GM21825 (cell line): ENCODE results near the gene TUBD1.
"Not testable (repeated sequence)": the region's sequence is repeated elsewhere in the genome, so short reads cannot be mapped to it uniquely, and the experiment has no call there.

Source experiments
- ATAC-seq: cut with Tn5 transposase; IDR thresholded peaks from one replicate; pipeline ENCODE4 v1.9.1; 2021; ENCODE audit warnings: mild to moderate bottlenecking, moderate library complexity; ENCODE audit not compliant: unreplicated experiment

TUBD1 gene

DNA sequence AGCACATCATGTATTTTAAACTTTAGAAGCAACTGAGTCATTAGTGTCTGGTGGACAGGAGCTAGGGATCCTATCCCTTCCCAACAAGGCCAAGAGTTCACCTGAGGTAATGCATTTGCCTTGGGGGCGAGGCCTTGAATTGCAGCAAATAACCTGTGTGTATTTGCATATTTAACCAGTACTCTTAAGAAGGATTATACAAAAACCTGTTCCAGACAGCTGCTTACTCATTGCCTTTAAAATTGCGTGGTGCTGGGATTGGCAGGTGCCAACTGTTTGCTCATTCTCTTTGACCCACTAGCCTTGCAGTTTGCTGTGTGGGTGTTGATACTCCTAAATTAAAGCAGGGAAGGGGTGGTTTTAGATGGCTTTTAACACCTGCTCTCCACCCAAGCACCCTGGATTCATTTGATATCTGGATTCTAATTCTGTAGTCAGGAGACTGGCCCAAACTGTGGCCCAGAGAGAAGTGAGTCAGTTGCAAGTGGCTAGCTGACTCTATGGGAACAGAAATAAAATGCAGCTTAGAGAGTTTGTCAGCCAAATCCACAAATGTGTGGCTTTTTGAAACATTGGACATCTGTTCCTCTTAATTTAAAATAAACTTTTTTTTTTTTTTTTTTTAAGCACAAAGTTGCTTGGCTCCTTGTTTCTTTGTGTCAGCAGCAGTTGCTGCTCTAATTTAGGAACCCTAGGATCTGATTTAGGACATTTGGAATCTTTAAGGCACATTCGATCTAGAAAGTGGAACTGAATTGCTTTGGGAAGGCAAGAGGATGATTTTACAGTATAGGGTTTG, 46.9 kb downstream of the TUBD1 start:
- ATAC-seq: no peak

DNA sequence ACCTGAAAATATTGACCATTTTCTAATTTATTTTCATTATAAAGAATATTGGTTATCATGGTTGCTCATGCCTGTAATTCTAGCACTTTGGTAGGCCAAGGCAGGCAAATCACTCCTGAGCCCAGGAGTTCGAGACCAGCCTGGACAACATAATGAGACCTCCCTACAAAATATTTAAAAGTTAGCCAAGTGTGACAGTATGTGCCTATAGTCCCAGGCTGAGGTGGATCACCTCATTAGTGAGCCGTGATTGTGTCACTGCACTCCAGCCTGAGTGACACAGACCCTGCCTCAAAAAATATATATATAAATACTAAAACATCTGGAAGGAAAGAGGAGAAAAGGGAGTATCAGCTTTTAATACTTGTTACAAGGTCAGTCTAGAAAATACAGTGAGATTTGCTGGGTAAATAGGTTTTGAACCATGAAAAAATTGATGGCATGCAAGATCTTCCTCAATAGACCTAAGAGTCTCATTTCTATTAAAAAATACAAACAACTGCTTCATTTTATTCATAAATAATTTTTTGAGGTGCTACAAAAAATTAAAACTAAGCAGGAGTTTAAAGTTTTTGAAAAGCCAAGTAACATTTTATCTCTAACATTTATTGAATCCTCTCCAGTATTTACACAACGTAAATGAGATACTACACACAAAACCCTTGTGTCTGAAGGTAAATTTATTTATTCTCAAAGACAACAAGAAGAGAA, 47.7 kb downstream of the TUBD1 start:
- no peak for ATAC-seq

GRCh38 chr17:59842901-59843652, 49.7 kb downstream of the TUBD1 start:
- peak; percentile 37 for ATAC-seq

GRCh38 chr17:59841882-59842263, 50.9 kb downstream of the TUBD1 start:
- ATAC-seq: not testable (repeated sequence)

DNA sequence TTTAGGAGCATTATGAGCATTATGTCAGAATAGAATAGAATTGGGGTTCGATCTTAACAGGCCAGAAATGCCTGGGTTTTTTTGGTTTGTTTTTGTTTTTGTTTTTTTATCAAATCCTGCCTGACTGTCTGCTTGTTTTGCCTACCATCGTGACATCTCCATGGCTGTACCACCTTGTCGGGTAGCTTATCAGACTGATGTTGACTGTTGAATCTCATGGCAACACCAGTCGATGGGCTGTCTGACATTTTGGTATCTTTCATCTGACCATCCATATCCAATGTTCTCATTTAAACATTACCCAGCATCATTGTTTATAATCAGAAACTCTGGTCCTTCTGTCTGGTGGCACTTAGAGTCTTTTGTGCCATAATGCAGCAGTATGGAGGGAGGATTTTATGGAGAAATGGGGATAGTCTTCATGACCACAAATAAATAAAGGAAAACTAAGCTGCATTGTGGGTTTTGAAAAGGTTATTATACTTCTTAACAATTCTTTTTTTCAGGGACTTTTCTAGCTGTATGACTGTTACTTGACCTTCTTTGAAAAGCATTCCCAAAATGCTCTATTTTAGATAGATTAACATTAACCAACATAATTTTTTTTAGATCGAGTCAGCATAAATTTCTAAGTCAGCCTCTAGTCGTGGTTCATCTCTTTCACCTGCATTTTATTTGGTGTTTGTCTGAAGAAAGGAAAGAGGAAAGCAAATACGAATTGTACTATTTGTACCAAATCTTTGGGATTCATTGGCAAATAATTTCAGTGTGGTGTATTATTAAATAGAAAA, 51.5 kb downstream of the TUBD1 start:
- not testable (repeated sequence) for ATAC-seq

DNA sequence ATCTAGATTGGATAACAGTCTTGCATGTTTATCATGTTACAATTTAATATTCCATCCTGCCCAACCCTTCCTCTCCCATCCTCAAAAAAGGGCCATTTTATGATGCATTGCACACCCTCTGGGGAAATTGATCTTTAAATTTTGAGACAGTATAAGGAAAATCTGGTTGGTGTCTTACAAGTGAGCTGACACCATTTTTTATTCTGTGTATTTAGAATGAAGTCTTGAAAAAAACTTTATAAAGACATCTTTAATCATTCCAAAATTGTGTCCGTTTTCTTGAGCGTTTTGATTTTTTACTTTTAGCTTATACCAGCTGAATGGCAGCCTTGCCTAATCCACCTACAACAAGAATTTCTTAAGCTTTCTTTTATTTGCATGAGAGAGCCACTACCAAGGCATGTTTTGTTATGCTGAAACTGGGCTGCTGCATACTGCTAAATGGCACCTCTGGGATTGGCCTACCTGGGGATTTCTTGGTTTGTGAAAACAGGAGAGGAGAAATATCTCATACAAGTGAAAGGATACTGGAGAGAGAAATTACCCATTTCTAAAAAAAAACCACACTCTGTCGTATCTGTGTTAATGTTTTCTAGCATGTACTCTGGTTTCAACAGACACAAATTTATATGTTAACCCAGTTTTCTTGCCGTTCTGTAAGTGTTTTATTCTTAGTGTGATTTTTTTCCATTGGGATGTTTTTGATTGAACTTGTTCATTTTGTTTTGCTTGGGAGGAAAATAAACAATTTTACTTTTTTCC, 52.2 kb downstream of the TUBD1 start:
- ATAC-seq: no peak

- ATAC-seq: no peak
Measured at GRCh38 chr17:59839651-59840328, 53.0 kb downstream of the TUBD1 start.

GRCh38 chr17:59838052-59838916, 54.5 kb downstream of the TUBD1 start:
- ATAC-seq: no peak

DNA sequence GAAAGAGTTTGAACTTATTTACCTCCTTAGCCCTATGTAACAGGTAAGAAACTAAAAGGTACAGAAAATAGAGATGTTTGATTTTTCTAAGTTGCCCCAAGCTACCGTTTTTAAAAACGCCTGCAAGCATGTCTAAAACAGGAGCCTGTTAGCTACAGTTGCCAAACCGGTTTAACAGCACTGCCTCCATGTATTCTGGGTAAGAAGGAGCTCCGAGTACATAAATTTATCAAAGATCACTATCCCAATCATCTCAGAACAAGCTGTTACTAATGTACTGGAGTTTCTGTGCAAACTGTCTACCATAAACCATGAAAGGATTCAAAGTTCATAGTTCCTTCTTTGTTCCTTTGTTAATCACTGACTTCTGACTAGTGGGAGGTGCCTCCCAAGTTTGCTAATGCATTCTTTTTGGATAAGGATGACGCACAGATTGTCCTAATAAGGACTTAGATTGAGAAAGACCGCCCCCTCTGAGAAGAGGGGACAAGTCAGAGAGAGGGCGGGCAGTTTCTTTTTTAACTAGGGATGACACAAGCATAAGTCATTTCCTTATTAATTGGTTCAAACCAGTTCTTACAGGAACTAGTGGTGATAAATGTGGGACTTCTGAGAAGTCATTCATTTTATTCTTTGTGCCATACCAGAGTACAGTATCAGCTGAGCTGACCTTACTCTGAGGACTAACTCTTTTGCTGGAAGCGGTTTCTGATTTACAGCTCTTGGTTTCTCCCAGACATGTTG, 55.3 kb downstream of the TUBD1 start:
- peak; percentile 79 for ATAC-seq

GRCh38 chr17:59832883-59833379, 59.8 kb downstream of the TUBD1 start:
- no peak for ATAC-seq

DNA sequence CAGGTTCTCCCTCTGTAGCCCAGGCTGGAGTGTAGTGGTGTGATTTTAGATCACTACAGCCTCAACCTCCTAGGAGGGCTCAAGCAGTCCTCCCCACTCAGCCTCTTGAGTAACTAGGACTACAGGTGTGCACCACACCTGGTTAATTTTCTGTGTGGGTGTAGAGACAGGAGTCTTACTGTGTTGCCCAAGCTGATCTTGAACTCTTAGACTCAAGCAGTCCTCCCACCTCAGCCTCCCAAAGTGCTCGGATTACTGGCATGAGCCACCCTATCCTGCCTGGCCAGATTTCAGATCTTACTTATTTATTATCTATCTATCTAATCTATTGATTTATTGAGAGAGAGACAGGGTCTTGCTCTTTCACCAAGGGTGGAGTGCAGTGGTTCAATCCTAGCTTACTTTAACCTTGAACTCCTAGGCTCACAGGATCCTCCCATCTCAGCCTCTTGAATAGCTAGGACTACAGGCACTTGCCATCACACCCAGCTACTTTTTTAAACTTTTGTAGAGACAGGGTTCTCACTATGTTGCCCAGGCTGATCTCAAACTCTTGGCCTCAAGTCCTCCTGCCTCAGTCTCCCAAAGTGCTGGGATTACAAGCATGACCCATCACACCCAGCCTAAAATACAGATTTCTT, 61.8 kb downstream of the TUBD1 start:
- no peak for ATAC-seq

GRCh38 chr17:59830007-59830630, 62.6 kb downstream of the TUBD1 start:
- ATAC-seq: no peak

DNA sequence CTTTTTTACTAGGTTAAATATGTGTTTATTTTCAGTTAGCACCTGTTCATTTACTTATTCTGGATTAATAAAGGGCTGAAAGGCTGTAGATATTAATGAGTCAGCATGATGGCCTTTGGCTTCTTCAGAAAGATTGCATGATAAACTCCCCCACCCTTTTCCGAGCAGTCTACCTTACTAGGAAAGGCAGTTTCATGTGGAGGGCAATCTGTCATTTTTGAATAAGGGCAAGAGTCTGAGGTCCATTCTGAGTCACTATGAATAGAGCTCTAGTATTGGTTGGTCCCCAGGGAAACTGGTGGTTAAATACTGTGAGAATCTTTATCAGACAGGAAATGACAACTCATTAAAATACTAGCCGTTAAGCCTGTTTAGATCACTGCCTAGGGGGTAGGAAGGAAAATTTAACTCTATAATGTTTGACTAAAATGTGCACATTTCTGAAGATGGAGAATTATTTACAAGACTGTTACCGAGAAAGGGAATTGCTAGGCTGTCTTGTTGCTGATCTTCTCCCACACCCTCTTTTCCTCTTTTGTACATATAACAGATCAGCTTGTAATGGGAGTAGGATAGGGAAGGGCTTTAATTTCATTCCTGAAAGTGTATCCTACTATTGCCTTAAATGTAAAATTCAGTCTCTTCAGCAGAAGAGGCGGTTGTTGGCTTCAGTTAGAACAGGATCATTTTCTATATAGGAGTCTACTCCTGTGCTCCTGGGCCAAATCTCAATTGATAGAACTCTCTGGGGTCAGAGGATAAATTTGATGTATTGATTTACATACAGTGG, 63.3 kb downstream of the TUBD1 start:
- peak; percentile 53 for ATAC-seq

DNA sequence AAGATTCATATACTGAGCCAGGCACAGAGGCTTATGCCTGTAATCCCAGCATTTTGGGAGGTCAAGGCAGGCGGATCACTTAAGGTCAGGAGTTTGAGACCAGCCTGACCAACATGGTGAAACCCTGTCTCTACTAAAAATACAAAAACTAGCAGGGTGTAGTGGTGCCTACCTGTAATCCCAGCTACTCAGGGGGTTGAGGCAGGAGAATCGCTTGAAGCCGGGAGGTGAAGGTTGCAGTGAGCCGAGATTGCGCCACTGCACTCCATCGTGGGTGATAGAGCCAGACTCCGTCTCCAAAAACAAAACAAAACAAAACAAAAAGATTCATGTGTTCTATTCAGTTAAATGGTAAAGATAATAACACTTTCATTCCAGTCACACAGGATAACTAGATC, 63.9 kb downstream of the TUBD1 start:
- not testable (repeated sequence) for ATAC-seq

DNA sequence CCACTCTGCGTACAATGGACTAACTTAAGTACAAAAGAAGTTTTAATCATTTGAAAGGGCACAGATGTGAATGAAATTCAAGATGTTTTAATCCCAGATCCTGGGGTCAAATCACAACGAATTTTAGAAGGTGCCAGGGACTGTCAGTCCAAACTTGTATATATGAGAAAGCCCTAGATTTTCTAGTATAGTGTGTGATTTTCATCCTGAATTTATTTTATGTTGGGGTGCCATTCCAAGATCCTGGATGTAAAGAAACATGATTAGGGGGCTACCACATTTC, 64.3 kb downstream of the TUBD1 start:
- ATAC-seq: no peak
